ENCODE data around the gene PCDHB6.
"Not testable (repeated sequence)": the region's sequence is repeated elsewhere in the genome, so short reads cannot be mapped to it uniquely, and the experiment has no call there.

The PCDHB6 gene

GRCh38 chr5:141182248-141182647 is 32.4 kb downstream of the PCDHB6 start, which contains the start of gene PCDHB16:
PCDHB16 (plus strand) TSS chr5:141182387; CDS start chr5:141182560, 173 bp downstream.
- no peak within 1 kb of the TSS for H2BK5ac ChIP-seq (ENCODE audit: low read length)
- H3K14ac ChIP-seq (ENCODE audit: low read length), result no peak within 1 kb of the TSS
- H3K23ac ChIP-seq (ENCODE audit: low read depth, low read length, poor library complexity), result no peak within 1 kb of the TSS
- H3K4me3 ChIP-seq (ENCODE audit: low read length in 2 of 2), result peak within 1 kb of the TSS; percentile 22 to 44
- H4K8ac ChIP-seq (ENCODE audit: low read depth, low read length), result no peak within 1 kb of the TSS
- H2BK120ac ChIP-seq (ENCODE audit: low read depth, low read length), result no peak within 1 kb of the TSS
- no peak within 1 kb of the TSS for H3K4ac ChIP-seq (ENCODE audit: low read length)
- no peak within 1 kb of the TSS for H3K4me2 ChIP-seq (ENCODE audit: insufficient read depth, low read length, poor library complexity, severe bottlenecking)
- peaks cover 2% of the 10 kb centered on the region for H3K79me1 ChIP-seq (ENCODE audit: low read depth, low read length)
- H3K27ac ChIP-seq (replicated peaks; ENCODE audit: low read length), result no peak within 1 kb of the TSS
- H2AK5ac ChIP-seq (ENCODE audit: low read depth, low read length), result no peak within 1 kb of the TSS
- no peak within 1 kb of the TSS for H4K91ac ChIP-seq (ENCODE audit: low read depth, low read length, poor library complexity)
- H3K4me1 ChIP-seq (ENCODE audit: control insufficient read depth in 2 of 2, insufficient read depth in 1 of 2, low read depth in 1 of 2, low read length in 2 of 2), result no peaks in the 10 kb centered on the region
- peak; percentile 50 for DNase-seq (ENCODE audit: low spot score)
- H2AFZ ChIP-seq (ENCODE audit: low read length), result peak within 1 kb of the TSS; percentile 81
- H2BK12ac ChIP-seq (ENCODE audit: low read length), result no peak within 1 kb of the TSS
- no CpG with 5 or more reads among the region's 13 CpGs for WGBS, 2 donors (ENCODE audit: extremely low coverage in 2 of 2, insufficient read length in 2 of 2, insufficient replicate concordance in 1 of 2)
- no peaks in the 10 kb centered on the region for H3K27me3 ChIP-seq (ENCODE audit: control insufficient read depth in 3 of 3, insufficient read depth in 3 of 3, low read depth in 1 of 3, low read length in 3 of 3)
- no peak within 1 kb of the TSS for H2BK15ac ChIP-seq (ENCODE audit: low read length)
- H3K18ac ChIP-seq (ENCODE audit: low read length), result no peak within 1 kb of the TSS
- H3K9me3 ChIP-seq (replicated peaks in 1 of 2; ENCODE audit: control insufficient read depth in 2 of 2, insufficient read depth in 1 of 2, low read depth in 1 of 2, low read length in 2 of 2), result peaks cover 7 to 29% of the 10 kb centered on the region in 2 donors
- no peaks in the 10 kb centered on the region for H3K36me3 ChIP-seq (replicated peaks in 1 of 2; ENCODE audit: control insufficient read depth in 2 of 2, insufficient read depth in 2 of 2, low read length in 2 of 2)
- no peak within 1 kb of the TSS for H3K9ac ChIP-seq (ENCODE audit: low read depth, low read length, poor library complexity)

DNA sequence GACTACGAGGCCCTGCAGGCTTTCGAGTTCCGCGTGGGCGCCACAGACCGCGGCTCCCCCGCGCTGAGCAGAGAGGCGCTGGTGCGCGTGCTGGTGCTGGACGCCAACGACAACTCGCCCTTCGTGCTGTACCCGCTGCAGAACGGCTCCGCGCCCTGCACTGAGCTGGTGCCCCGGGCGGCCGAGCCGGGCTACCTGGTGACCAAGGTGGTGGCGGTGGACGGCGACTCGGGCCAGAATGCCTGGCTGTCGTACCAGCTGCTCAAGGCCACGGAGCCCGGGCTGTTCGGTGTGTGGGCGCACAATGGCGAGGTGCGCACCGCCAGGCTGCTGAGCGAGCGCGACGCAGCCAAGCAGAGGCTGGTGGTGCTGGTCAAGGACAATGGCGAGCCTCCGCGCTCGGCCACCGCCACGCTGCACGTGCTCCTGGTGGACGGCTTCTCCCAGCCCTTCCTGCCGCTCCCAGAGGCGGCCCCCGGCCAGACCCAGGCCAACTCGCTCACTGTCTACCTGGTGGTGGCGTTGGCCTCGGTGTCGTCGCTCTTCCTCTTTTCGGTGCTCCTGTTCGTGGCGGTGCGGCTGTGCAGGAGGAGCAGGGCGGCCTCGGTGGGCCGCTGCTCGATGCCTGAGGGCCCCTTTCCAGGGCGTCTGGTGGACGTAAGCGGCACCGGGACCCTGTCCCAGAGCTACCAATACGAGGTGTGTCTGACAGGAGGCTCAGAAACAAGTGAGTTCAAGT is 34.4 kb downstream of the PCDHB6 start:
- H3K14ac ChIP-seq (ENCODE audit: low read length); H2BK120ac ChIP-seq (ENCODE audit: low read depth, low read length); H2AFZ ChIP-seq (ENCODE audit: low read length); DNase-seq (ENCODE audit: low spot score); H3K79me1 ChIP-seq (ENCODE audit: low read depth, low read length); H2AK5ac ChIP-seq (ENCODE audit: low read depth, low read length); H4K8ac ChIP-seq (ENCODE audit: low read depth, low read length); H2BK15ac ChIP-seq (ENCODE audit: low read length); H3K4me1 ChIP-seq (ENCODE audit: control insufficient read depth in 2 of 2, insufficient read depth in 1 of 2, low read depth in 1 of 2, low read length in 2 of 2); H3K27ac ChIP-seq (replicated peaks; ENCODE audit: low read length); H3K4me3 ChIP-seq (ENCODE audit: low read length in 2 of 2); H3K4me2 ChIP-seq (ENCODE audit: insufficient read depth, low read length, poor library complexity, severe bottlenecking); H3K36me3 ChIP-seq (replicated peaks in 1 of 2; ENCODE audit: control insufficient read depth in 2 of 2, insufficient read depth in 2 of 2, low read length in 2 of 2); H3K4ac ChIP-seq (ENCODE audit: low read length); H4K91ac ChIP-seq (ENCODE audit: low read depth, low read length, poor library complexity); H3K27me3 ChIP-seq (ENCODE audit: control insufficient read depth in 3 of 3, insufficient read depth in 3 of 3, low read depth in 1 of 3, low read length in 3 of 3); H2BK5ac ChIP-seq (ENCODE audit: low read length); H3K18ac ChIP-seq (ENCODE audit: low read length); H2BK12ac ChIP-seq (ENCODE audit: low read length); H3K9ac ChIP-seq (ENCODE audit: low read depth, low read length, poor library complexity); H3K23ac ChIP-seq (ENCODE audit: low read depth, low read length, poor library complexity): not testable (repeated sequence)
- WGBS, 2 donors (ENCODE audit: extremely low coverage in 2 of 2, insufficient read length in 2 of 2, insufficient replicate concordance in 1 of 2), result no CpG with 5 or more reads among the region's 69 CpGs
- peaks cover 4 to 29% of the 10 kb centered on the region in 2 donors for H3K9me3 ChIP-seq (replicated peaks in 1 of 2; ENCODE audit: control insufficient read depth in 2 of 2, insufficient read depth in 1 of 2, low read depth in 1 of 2, low read length in 2 of 2)

GRCh38 chr5:141186897-141187512 is 37.1 kb downstream of the PCDHB6 start, which contains the start of gene PCDHB9:
PCDHB9 (plus strand) TSS chr5:141187161; CDS start chr5:141187319, 158 bp downstream.
- DNase-seq (ENCODE audit: low spot score), result no peak
- Histone ChIP-seq H3K4me2 (ENCODE audit: insufficient read depth, low read length, poor library complexity, severe bottlenecking) (no peak within 1 kb of the TSS), H3K14ac (ENCODE audit: low read length) (no peak within 1 kb of the TSS), H3K4me1 (ENCODE audit: control insufficient read depth in 2 of 2, insufficient read depth in 1 of 2, low read depth in 1 of 2, low read length in 2 of 2) (no peaks in the 10 kb centered on the region), H3K27ac (replicated peaks; ENCODE audit: low read length) (no peak within 1 kb of the TSS), H3K79me1 (ENCODE audit: low read depth, low read length) (peaks cover 2% of the 10 kb centered on the region), H3K23ac (ENCODE audit: low read depth, low read length, poor library complexity) (no peak within 1 kb of the TSS), H2BK15ac (ENCODE audit: low read length) (no peak within 1 kb of the TSS), H3K9ac (ENCODE audit: low read depth, low read length, poor library complexity) (no peak within 1 kb of the TSS), H3K9me3 (replicated peaks in 1 of 2; ENCODE audit: control insufficient read depth in 2 of 2, insufficient read depth in 1 of 2, low read depth in 1 of 2, low read length in 2 of 2) (peaks cover 4 to 46% of the 10 kb centered on the region in 2 donors), H3K4ac (ENCODE audit: low read length) (no peak within 1 kb of the TSS), H4K91ac (ENCODE audit: low read depth, low read length, poor library complexity) (no peak within 1 kb of the TSS), H2BK120ac (ENCODE audit: low read depth, low read length) (no peak within 1 kb of the TSS), H4K8ac (ENCODE audit: low read depth, low read length) (no peak within 1 kb of the TSS), H3K27me3 (ENCODE audit: control insufficient read depth in 3 of 3, insufficient read depth in 3 of 3, low read depth in 1 of 3, low read length in 3 of 3) (no peaks in the 10 kb centered on the region), H3K18ac (ENCODE audit: low read length) (no peak within 1 kb of the TSS), H2BK12ac (ENCODE audit: low read length) (no peak within 1 kb of the TSS), H3K4me3 (ENCODE audit: low read length in 2 of 2) (peak within 1 kb of the TSS in 1 of 2 donors; percentile 24), H2BK5ac (ENCODE audit: low read length) (no peak within 1 kb of the TSS), H2AFZ (ENCODE audit: low read length) (peak within 1 kb of the TSS; percentile 81), H3K36me3 (replicated peaks in 1 of 2; ENCODE audit: control insufficient read depth in 2 of 2, insufficient read depth in 2 of 2, low read length in 2 of 2) (no peaks in the 10 kb centered on the region), H2AK5ac (ENCODE audit: low read depth, low read length) (no peak within 1 kb of the TSS)
- WGBS, 2 donors (ENCODE audit: extremely low coverage in 2 of 2, insufficient read length in 2 of 2, insufficient replicate concordance in 1 of 2), result no CpG with 5 or more reads among the region's 9 CpGs

DNA sequence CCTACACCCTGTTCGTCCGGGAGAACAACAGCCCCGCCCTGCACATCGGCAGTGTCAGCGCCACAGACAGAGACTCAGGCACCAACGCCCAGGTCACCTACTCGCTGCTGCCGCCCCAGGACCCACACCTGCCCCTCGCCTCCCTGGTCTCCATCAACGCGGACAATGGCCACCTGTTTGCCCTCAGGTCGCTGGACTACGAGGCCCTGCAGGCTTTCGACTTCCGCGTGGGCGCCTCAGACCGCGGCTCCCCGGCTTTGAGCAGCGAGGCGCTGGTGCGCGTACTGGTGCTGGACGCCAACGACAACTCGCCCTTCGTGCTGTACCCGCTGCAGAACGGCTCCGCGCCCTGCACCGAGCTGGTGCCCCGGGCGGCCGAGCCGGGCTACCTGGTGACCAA is 38.8 kb downstream of the PCDHB6 start:
- no CpG with 5 or more reads among the region's 37 CpGs for WGBS, 2 donors (ENCODE audit: extremely low coverage in 2 of 2, insufficient read length in 2 of 2, insufficient replicate concordance in 1 of 2)
- DNase-seq (ENCODE audit: low spot score); H2BK12ac ChIP-seq (ENCODE audit: low read length); H3K4me1 ChIP-seq (ENCODE audit: control insufficient read depth in 2 of 2, insufficient read depth in 1 of 2, low read depth in 1 of 2, low read length in 2 of 2); H3K4ac ChIP-seq (ENCODE audit: low read length); H4K8ac ChIP-seq (ENCODE audit: low read depth, low read length); H3K27ac ChIP-seq (replicated peaks; ENCODE audit: low read length); H2BK120ac ChIP-seq (ENCODE audit: low read depth, low read length); H2AK5ac ChIP-seq (ENCODE audit: low read depth, low read length); H3K4me2 ChIP-seq (ENCODE audit: insufficient read depth, low read length, poor library complexity, severe bottlenecking); H2BK15ac ChIP-seq (ENCODE audit: low read length); H3K4me3 ChIP-seq (ENCODE audit: low read length in 2 of 2); H3K23ac ChIP-seq (ENCODE audit: low read depth, low read length, poor library complexity); H3K14ac ChIP-seq (ENCODE audit: low read length); H4K91ac ChIP-seq (ENCODE audit: low read depth, low read length, poor library complexity); H2BK5ac ChIP-seq (ENCODE audit: low read length); H2AFZ ChIP-seq (ENCODE audit: low read length); H3K18ac ChIP-seq (ENCODE audit: low read length); H3K27me3 ChIP-seq (ENCODE audit: control insufficient read depth in 3 of 3, insufficient read depth in 3 of 3, low read depth in 1 of 3, low read length in 3 of 3); H3K79me1 ChIP-seq (ENCODE audit: low read depth, low read length); H3K36me3 ChIP-seq (replicated peaks in 1 of 2; ENCODE audit: control insufficient read depth in 2 of 2, insufficient read depth in 2 of 2, low read length in 2 of 2); H3K9ac ChIP-seq (ENCODE audit: low read depth, low read length, poor library complexity): not testable (repeated sequence)
- H3K9me3 ChIP-seq (replicated peaks in 1 of 2; ENCODE audit: control insufficient read depth in 2 of 2, insufficient read depth in 1 of 2, low read depth in 1 of 2, low read length in 2 of 2), result peaks cover 3 to 40% of the 10 kb centered on the region in 2 donors

Measured in neuronal stem cell (in vitro differentiated cells).